ENCODE data around the gene USP4. TPM values are rescaled to one million over a fixed set of nuclear protein-coding genes. Genes with fewer than 3 reads are reported as not detected.

USP4 gene
- total RNA-seq, 4 donors from 2014 or later, result 29.1 to 76.8 (median 35.5) TPM

DNA sequence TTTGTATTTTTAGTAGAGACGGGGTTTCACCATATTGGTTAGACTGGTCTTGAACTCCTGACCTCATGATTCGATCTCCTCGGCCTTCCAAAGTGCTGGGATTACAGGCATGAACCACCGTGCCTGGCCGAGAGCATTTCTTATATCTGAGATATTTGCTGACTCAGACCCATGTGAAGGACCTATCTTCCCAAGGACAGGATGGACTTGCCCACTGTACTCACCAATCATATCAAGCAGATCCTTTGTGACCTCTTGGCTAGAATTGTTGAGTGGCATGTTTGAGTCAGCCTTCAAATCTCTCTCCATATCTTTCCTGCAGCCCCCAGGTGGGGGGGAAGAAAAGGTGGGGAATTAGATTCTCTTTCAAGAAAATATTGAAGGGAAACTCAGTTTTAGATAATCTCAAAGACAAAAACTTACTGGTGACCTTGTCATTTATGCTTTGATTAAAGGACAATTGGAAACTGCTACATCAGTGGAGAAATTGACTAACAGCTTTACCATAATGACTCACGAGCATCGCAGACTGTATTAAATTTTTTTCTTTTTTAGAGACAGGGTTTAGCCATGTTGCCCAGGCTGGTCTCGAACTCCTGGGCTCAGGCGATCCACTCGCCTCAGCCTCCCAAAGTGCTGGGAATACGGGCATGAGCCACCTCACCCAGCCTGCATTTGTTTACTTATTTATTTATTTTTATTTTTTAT, 65.9 kb downstream of the USP4 start:
- Histone ChIP-seq H3K4me1 (peaks cover 30% of the 10 kb centered on the region), H3K27me3 (no peaks in the 10 kb centered on the region), H3K27ac (no peak overlapping the region), H3K4me3 (no peak overlapping the region), H3K9me3 (no peaks in the 10 kb centered on the region), H3K36me3 (peaks cover 7% of the 10 kb centered on the region)
- DNase-seq (ENCODE audit: low spot score in 2 of 2), result no peak
- 94% methylated on average over 11 of the region's 11 CpGs for WGBS
- TF ChIP-seq, protein P1, sequence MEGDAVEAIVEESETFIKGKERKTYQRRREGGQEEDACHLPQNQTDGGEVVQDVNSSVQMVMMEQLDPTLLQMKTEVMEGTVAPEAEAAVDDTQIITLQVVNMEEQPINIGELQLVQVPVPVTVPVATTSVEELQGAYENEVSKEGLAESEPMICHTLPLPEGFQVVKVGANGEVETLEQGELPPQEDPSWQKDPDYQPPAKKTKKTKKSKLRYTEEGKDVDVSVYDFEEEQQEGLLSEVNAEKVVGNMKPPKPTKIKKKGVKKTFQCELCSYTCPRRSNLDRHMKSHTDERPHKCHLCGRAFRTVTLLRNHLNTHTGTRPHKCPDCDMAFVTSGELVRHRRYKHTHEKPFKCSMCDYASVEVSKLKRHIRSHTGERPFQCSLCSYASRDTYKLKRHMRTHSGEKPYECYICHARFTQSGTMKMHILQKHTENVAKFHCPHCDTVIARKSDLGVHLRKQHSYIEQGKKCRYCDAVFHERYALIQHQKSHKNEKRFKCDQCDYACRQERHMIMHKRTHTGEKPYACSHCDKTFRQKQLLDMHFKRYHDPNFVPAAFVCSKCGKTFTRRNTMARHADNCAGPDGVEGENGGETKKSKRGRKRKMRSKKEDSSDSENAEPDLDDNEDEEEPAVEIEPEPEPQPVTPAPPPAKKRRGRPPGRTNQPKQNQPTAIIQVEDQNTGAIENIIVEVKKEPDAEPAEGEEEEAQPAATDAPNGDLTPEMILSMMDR (IDR thresholded peaks at IDR 0.05), result no peak
- TF ChIP-seq POLR2AphosphoS5 (IDR thresholded peaks at IDR 0.05) (no peak), POLR2A (IDR thresholded peaks at IDR 0.05) (no peak), EP300 (IDR thresholded peaks at IDR 0.05) (no peak)

DNA sequence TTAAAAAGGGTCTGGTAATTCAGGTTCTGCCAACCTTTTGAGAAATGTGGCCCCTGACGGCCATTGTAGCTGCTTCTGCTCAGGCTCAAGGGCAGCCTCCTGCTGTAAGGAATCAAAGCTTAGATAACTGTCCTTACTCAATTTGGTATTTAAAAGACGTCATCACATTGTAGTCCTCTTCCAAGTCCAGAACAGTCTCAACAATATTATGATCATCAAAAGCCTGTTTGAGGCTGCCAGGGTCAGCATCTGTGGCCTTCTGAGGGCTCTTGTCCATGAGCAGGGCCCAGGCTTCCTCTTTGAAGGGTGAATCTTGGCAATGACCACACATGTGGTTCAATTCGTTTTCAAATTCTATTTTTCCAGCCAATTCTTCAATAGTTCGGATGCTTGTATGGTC, 68.8 kb downstream of the USP4 start:
- H3K9me3 ChIP-seq, result no peaks in the 10 kb centered on the region
- no peaks in the 10 kb centered on the region for H3K27me3 ChIP-seq
- no peak for DNase-seq (ENCODE audit: low spot score in 2 of 2)
- TF ChIP-seq, protein P1 (IDR thresholded peaks at IDR 0.05), result no peak
- TF ChIP-seq POLR2AphosphoS5 (IDR thresholded peaks at IDR 0.05) (no peak), EP300 (IDR thresholded peaks at IDR 0.05) (no peak), POLR2A (IDR thresholded peaks at IDR 0.05) (no peak)
- H3K27ac ChIP-seq, result no peak overlapping the region
- no peak overlapping the region for H3K4me3 ChIP-seq
- H3K4me1 ChIP-seq, result peaks cover 10% of the 10 kb centered on the region
- H3K36me3 ChIP-seq, result peaks cover 7% of the 10 kb centered on the region
- WGBS, result 75% methylated on average over 4 of the region's 4 CpGs

DNA sequence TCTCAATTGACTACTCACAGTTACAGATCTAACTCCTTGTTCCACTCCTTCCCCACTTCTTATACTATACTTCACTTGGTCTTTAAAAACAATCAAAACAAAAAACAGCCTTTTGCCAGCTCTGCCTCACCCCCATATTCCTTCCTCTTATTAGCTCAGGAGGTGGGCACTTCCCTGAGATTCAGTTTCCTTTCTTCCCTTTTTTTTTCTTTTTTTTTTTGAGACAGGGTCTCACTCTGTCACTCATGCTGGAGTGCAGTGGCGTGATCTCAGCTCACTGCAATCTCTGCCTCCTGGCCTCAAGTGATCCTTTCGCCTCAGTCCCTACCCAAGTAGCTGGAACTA, 69.7 kb downstream of the USP4 start:
- Histone ChIP-seq H3K4me3 (no peak overlapping the region), H3K36me3 (peaks cover 7% of the 10 kb centered on the region), H3K27me3 (no peaks in the 10 kb centered on the region), H3K4me1 (peaks cover 9% of the 10 kb centered on the region), H3K27ac (no peak overlapping the region), H3K9me3 (no peaks in the 10 kb centered on the region)
- TF ChIP-seq, protein P1 (IDR thresholded peaks at IDR 0.05), result no peak
- no peak for TF ChIP-seq POLR2A (IDR thresholded peaks at IDR 0.05)
- no peak for TF ChIP-seq EP300 (IDR thresholded peaks at IDR 0.05)
- no peak for TF ChIP-seq POLR2AphosphoS5 (IDR thresholded peaks at IDR 0.05)
- 100% methylated on average over 2 of the region's 2 CpGs for WGBS
- DNase-seq (ENCODE audit: low spot score in 2 of 2), result no peak

DNA sequence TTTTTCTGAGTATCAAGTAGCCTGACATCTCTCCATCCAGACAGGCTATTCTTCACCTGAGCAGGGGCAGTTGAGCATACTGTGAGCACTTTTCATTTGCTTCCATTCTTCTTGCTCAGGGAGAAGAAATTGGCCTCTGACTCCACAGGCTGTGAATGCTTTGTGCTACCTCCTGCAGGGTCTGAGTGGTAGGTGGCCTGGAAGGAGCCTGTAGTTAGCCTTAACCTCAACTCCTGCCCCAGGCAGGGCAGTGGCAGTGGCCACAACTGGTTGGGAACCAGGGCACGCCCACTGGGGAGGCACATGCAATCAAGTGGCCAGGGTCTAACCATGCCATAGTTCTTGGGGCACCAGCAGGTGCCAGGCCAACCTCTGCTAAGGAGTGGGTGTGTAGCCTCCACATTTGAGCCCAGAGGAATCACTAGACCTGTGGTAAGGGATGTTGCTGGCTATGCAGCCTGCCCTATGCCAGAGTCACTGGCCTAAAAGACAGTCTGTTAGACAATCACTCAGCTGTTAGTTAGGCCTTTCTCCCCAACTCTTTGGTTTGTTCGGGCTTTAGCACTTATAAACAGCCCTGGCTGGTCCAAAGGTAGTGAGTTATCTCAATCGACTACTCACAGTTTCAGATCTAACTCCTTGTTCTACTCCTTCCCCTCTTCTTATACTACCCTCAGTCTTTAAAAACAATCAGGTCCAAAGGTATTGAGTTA, 70.3 kb downstream of the USP4 start:
- no peak for DNase-seq (ENCODE audit: low spot score in 2 of 2)
- Histone ChIP-seq H3K36me3 (peaks cover 7% of the 10 kb centered on the region), H3K9me3 (no peaks in the 10 kb centered on the region), H3K4me3 (no peak overlapping the region), H3K4me1 (peaks cover 9% of the 10 kb centered on the region), H3K27me3 (no peaks in the 10 kb centered on the region), H3K27ac (no peak overlapping the region)
- TF ChIP-seq EP300 (IDR thresholded peaks at IDR 0.05), result no peak
- TF ChIP-seq, protein P1 (IDR thresholded peaks at IDR 0.05), result no peak
- TF ChIP-seq POLR2AphosphoS5 (IDR thresholded peaks at IDR 0.05), result no peak
- TF ChIP-seq POLR2A (IDR thresholded peaks at IDR 0.05), result no peak
- 96% methylated on average over 2 of the region's 3 CpGs for WGBS

DNA sequence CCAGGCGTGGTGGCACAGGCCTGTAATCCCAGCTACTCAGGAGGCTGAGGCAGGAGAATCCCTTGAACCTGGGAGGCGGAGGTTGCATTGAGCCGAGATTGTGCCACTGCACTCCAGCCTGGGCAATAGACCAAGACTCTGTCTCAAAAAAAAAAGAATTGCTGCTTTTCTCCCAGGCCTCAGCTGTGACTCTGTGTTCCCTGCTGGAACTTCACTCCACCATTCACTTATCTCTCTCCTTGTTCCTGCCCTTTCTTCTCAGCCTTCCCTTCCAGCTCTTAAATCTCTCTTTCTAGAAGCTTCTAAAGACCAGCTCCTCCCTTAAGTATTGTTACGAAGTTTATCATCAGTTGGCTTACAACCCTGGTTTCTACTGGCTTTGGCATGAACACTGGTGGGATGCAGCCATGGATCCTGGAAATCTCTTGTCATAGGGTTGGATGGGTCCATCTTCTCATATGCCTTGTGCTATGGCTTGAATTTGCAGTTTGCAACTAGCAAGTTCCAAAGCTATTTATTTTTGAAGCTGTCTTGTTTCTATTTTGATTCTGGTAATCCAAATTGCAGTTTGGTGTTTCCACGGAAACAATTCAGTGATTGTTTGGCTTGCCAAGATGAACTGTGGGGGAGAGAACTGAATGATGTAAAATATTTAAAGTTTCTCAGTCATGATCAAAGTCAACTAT, 73.3 kb downstream of the USP4 start:
- DNase-seq (ENCODE audit: low spot score in 2 of 2), result no peak
- TF ChIP-seq POLR2AphosphoS5 (IDR thresholded peaks at IDR 0.05) (no peak), POLR2A (IDR thresholded peaks at IDR 0.05) (no peak), EP300 (IDR thresholded peaks at IDR 0.05) (no peak)
- TF ChIP-seq, protein P1 (IDR thresholded peaks at IDR 0.05), result no peak
- 56% methylated on average over 5 of the region's 5 CpGs for WGBS

More for the DNA sequence above, 73.3 kb downstream of the USP4 start:
- no peaks in the 10 kb centered on the region for H3K9me3 ChIP-seq
- no peak overlapping the region for H3K4me3 ChIP-seq
- H3K27me3 ChIP-seq, result no peaks in the 10 kb centered on the region
- H3K4me1 ChIP-seq, result peaks cover 9% of the 10 kb centered on the region
- H3K27ac ChIP-seq, result peak overlapping the region; percentile 11
- peaks cover 7% of the 10 kb centered on the region for H3K36me3 ChIP-seq
